H1 (cell line): ENCODE measurements around the gene IFT20.
"Not testable (repeated sequence)": the region's sequence is repeated elsewhere in the genome, so short reads cannot be mapped to it uniquely, and the experiment has no call there.

ENCODE experiments used
- CEBPB ChIP-seq: IDR thresholded peaks from 2 replicates; pipeline ENCODE4 v1.6.1; 2012; ENCODE audit warnings: low read depth, low read length
- EP300 ChIP-seq, 2 experiments: IDR thresholded peaks; 1 replicate in 1 of 2; 2 replicates in 1 of 2; pipeline ENCODE4 v1.6.1; 2011 to 2012; ENCODE audit warnings: low read depth in 2 of 2, low read length in 2 of 2, mild to moderate bottlenecking in 2 of 2, borderline replicate concordance in 1 of 2, inconsistent platforms in 1 of 2, moderate library complexity in 1 of 2
- EZH2 ChIP-seq: fragments of 200-600 bp; sonication (generic); IDR thresholded peaks from 2 replicates; pipeline ENCODE4 v1.7.1; 2012; ENCODE audit warnings: low read depth, mild to moderate bottlenecking, moderate library complexity, low read length, inconsistent platforms; ENCODE audit not compliant: severe bottlenecking
- HDAC2 ChIP-seq, 2 experiments: fragments of 300-600 bp in 1 of 2; sonication (generic) in 1 of 2; IDR thresholded peaks; 2 replicates each; pipeline ENCODE4 v1.6.1; 2011 to 2012; ENCODE audit warnings: low read depth in 2 of 2, low read length in 2 of 2, mild to moderate bottlenecking in 2 of 2, moderate library complexity in 2 of 2, borderline replicate concordance in 1 of 2, inconsistent platforms in 1 of 2
- PHF8 ChIP-seq: fragments of 200-600 bp; sonication (generic); conservative IDR thresholded peaks from 2 replicates; pipeline ENCODE4 v1.7.1; 2012; ENCODE audit warnings: low read depth, mild to moderate bottlenecking, inconsistent platforms, low read length, moderate library complexity
- POLR2A ChIP-seq, 2 experiments: IDR thresholded peaks; 1 replicate in 1 of 2; 2 replicates in 1 of 2; pipeline ENCODE4 v1.6.1; 2011; ENCODE audit warnings: low read depth in 2 of 2, low read length in 2 of 2, mild to moderate bottlenecking in 2 of 2; ENCODE audit errors: control extremely low read depth in 1 of 2
- POLR2AphosphoS5 ChIP-seq: IDR thresholded peaks from 2 replicates; pipeline ENCODE4 v1.6.1; 2011; ENCODE audit warnings: low read depth, low read length
- RAD21 ChIP-seq, 2 experiments: IDR thresholded peaks in 1 of 2; conservative IDR thresholded peaks in 1 of 2; 2 replicates each; pipeline ENCODE4 v1.6.1; 2011; ENCODE audit warnings: low read depth in 2 of 2, low read length in 2 of 2, improper control_type of control experiment in 1 of 2, inconsistent platforms in 1 of 2, mild to moderate bottlenecking in 1 of 2, moderate library complexity in 1 of 2
- ZNF274 ChIP-seq: IDR thresholded peaks from 2 replicates; pipeline ENCODE4 v1.7.0; 2012; ENCODE audit warnings: low read length, borderline replicate concordance; ENCODE audit errors: extremely low read depth
- TF ChIP-seq, protein P1 (sequence below), 3 experiments: IDR thresholded peaks; 1 replicate in 2 of 3; 2 replicates in 1 of 3; pipeline versions ENCODE4 v1.5.1 to v1.6.1; 2011; ENCODE audit warnings: low read length in 3 of 3, mild to moderate bottlenecking in 3 of 3, inconsistent platforms in 2 of 3, low read depth in 1 of 3, moderate library complexity in 1 of 3; ENCODE audit not compliant: insufficient read depth in 1 of 3; ENCODE audit errors: control extremely low read depth in 1 of 3
- TF ChIP-seq, protein P2 (sequence below): IDR thresholded peaks from 2 replicates; pipeline ENCODE4 v1.6.1; 2012; ENCODE audit warnings: inconsistent platforms

GRCh38 chr17:28292878-28293277 is 42.4 kb downstream of the IFT20 start:
- not testable (repeated sequence) for TF ChIP-seq CEBPB; ZNF274; RAD21 (IDR thresholded peaks at IDR 0.05 in 1 of 2, conservative IDR thresholded peaks at IDR 0.05 in 1 of 2; ENCODE audit: low read depth in 2 of 2, low read length in 2 of 2); POLR2AphosphoS5; EP300 (IDR thresholded peaks at IDR 0.05; ENCODE audit: borderline replicate concordance in 1 of 2, low read depth in 2 of 2, low read length in 2 of 2); HDAC2 (IDR thresholded peaks at IDR 0.05; ENCODE audit: borderline replicate concordance in 1 of 2, low read depth in 2 of 2, low read length in 2 of 2); EZH2; POLR2A (IDR thresholded peaks at IDR 0.05; ENCODE audit: control extremely low read depth in 1 of 2, low read depth in 2 of 2, low read length in 2 of 2); PHF8
- TF ChIP-seq, protein P1, sequence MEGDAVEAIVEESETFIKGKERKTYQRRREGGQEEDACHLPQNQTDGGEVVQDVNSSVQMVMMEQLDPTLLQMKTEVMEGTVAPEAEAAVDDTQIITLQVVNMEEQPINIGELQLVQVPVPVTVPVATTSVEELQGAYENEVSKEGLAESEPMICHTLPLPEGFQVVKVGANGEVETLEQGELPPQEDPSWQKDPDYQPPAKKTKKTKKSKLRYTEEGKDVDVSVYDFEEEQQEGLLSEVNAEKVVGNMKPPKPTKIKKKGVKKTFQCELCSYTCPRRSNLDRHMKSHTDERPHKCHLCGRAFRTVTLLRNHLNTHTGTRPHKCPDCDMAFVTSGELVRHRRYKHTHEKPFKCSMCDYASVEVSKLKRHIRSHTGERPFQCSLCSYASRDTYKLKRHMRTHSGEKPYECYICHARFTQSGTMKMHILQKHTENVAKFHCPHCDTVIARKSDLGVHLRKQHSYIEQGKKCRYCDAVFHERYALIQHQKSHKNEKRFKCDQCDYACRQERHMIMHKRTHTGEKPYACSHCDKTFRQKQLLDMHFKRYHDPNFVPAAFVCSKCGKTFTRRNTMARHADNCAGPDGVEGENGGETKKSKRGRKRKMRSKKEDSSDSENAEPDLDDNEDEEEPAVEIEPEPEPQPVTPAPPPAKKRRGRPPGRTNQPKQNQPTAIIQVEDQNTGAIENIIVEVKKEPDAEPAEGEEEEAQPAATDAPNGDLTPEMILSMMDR (IDR thresholded peaks at IDR 0.05; ENCODE audit: control extremely low read depth in 1 of 3, insufficient read depth in 1 of 3, low read depth in 1 of 3, low read length in 3 of 3): not testable (repeated sequence)
- TF ChIP-seq, protein P2, sequence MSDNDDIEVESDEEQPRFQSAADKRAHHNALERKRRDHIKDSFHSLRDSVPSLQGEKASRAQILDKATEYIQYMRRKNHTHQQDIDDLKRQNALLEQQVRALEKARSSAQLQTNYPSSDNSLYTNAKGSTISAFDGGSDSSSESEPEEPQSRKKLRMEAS: not testable (repeated sequence)
